Inflammatory macrophage treated with lipopolysaccharide for 1 hour (primary cell): ENCODE results near the gene CXorf49.

Source experiments
- DNase-seq, 2 donors: peaks; one replicate each; pipeline ENCODE4 v3.0.0-alpha.2; 2020 to 2022

Gene CXorf49

DNA sequence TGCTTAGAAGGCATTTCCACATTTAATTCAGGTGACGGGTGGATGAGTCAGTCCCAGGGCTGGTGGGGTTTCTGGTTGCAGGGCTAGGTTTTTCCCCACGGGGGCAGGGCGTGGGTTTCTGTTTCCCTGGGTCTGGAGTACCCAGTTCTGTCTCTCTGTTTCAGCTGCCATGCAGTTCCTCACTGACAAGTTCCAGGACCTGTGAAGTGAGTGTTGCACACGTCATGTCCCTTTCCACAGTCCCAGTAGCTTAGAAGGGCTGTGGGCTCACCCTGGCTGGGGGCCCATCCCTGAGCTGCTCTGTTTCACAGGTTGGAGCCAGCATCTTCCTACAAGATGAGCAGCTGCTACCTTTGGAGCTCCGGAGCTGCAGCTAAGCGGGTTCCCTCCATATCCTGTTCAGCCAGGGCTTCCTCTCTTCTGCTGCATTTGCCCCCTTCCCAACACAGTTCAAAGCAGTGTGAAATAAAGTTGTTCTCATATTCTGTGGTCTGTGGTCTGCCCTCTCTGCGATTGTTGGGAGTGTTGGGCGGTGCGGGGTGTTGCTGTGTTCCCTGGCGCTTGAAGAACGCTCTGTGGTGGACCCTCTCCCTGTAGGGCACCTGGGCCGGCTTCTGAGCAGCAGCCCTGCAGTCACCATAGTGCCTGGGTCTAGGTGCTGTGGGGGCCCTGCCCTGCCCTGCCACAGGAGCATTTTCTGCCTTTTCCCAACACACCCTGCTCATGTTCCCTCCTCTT, 46.9 kb downstream of the CXorf49 start:
- peak in 1 of 2 donors; percentile 37 for DNase-seq

DNA sequence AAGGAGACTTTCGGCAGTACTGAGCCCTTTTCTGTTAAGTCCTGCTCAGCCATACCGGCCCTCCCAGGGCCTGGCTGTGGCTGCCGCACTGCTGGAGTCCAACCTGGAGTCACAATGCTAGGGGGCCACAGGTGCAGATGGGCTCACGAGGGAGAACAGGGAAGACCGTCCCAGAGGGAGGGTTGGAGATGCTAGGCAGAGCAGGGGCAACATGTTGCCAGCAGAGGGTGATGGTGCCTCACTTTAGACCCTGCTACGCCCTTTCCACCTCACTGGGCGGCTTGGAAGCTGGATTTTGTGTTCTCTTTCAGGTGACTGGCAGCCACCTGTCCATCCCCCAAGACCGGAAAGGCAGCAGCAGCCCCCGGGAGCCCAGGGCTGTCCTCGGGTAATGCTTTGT, 48.1 kb downstream of the CXorf49 start:
- peak in 1 of 2 donors; percentile 12 for DNase-seq

DNA sequence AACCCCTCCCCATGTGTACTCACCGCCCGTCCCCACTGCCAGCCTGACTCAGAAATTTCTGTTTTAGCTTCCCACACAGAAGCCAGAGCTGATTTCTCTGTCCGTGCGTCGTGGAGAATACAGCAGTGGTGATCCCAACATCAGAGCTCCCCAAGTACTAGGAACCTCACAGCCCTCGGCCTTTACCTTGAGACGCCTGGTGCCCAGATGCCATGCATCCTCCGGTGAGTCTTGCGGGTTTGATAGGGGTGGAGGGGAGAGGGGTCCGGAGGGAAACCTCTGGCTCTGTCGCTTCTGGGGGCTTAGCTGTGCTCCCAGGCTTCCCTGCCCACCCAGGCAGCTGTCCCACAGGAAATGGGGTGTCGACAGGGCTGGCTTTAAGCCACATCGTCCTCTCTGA, 48.6 kb downstream of the CXorf49 start:
- DNase-seq, result no peak

DNA sequence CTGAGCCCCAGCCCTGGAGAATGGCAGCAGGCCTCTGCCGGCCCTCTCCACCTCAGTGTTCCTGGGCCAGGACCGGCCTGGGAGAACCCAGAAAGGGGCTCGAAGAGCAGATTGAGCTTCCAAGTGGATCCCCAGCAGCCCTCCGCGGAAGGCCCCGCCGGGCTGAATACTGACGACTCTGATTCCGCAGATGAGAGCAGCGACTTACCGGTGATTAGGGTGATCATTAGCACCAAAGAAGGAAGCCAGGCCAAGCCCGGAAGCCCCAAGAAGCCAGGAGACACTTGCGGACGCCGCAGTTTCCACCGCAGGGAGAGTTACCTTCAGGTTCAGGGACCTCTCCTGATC, 49.9 kb downstream of the CXorf49 start:
- no peak for DNase-seq

DNA sequence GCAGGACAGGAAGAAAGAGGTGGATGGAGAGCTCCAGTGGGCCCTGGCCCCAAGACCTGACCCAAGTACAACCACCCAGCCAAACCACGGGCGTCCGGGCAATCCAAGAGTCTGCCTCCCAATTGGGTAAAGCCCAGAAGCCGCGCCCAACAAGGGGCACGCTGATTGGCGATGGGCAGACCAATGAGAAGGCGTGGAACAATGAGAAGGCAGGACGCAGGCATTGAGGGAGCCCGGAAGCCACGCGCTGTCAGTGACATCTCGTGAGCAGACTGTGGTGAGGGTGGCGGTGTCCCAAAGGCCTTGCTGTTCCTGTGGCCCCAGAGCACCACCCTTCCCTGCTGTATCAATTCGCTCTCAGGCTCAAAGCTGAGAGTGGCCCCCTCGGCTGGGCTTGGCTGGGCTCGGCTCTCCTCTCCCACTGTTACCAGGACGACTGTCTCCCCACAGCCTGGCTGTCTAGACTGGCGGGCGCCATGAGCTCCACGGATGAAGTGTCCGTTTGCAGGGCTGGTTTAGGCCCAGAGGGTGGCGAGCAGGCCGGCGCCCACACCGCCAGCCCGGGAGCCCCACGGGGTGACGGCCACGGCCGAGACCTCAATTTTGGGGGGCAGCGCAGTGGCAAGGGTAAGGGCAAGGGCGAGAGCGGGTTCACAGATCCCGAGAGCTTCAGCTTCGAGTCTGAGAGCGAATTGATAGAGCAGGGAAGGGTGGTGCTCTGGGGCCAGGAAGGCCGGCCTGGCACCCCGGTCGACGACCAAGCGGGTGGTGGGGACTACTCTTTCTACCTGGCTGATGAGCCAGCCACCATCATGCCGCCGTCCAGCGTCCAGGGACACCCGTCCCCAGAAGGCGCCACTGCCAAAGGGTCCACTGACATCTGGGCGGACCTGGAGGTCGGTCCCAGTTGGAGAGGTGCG, 50.5 kb downstream of the CXorf49 start, which contains the start of gene LOC101059915:
TSS of gene LOC101059915 (plus strand) at position 219 of the 920 bp plus-strand sequence.
- no peak for DNase-seq

DNA sequence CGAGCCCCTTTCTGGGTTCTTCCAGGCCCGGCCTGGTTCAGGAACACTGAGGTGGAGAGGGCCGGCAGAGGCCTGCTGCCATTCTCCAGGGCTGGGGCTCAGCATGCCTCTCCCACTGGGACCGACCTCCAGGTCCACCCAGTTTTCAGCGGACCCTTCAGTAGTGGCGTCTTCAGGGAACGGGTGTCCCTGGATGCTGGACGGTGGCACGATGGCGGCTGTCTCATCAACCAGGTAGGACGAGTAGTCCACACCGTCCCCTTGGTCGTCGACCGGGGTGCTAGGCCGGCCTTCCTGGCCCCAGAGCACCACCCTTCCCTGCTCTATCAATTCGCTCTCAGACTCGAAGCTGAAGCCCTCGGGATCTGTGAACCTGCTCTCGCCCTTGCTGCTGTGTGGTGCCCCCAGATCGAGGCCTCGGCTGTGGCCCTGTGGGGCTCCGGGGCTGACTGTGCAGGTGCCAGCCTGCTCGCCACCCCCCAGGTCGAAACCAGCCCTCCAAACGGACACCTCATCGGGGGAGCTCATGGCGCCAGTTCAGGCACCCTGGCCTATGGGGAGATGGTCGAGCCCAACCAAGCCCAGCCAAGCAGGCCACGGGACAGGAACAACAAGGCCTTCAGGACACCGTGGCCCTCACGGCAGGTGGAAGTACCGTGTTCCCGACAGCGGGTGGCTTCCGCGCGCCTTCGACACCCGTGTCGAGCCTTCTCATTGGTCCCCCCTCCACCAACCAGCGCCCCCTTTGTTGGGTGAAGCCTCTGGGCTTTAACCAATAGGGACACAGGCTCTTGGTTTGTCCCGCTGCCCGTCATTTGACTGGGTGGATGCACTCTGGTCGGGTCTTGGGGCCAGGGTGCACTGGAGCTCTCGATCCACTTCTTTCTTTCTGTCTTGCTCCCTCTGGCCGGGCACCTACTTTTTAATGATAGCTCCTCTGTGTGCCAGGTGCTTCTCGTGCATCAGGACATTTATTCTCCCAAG, 51.6 kb downstream of the CXorf49 start:
- DNase-seq, result no peak

DNA sequence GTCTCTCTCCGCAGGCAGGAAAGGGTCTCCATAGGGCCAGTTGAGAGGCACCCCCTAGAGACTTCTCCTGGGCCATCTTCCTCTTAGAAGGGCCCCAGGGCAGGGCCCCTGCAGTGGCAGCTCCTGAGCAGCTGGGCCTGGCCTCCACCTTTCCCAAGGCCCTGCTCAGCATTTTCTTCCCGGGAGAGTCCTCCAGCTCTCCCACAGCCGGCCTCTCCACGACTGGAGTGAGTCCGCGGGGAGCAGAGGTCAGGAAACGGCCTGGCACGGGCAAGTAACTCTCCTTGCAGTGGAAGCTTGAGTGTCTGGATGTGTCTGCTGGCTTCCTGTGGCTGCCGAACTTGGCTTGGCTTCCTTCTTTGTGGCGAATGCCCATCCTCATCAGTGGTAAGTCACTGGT, 52.3 kb downstream of the CXorf49 start:
- no peak for DNase-seq

DNA sequence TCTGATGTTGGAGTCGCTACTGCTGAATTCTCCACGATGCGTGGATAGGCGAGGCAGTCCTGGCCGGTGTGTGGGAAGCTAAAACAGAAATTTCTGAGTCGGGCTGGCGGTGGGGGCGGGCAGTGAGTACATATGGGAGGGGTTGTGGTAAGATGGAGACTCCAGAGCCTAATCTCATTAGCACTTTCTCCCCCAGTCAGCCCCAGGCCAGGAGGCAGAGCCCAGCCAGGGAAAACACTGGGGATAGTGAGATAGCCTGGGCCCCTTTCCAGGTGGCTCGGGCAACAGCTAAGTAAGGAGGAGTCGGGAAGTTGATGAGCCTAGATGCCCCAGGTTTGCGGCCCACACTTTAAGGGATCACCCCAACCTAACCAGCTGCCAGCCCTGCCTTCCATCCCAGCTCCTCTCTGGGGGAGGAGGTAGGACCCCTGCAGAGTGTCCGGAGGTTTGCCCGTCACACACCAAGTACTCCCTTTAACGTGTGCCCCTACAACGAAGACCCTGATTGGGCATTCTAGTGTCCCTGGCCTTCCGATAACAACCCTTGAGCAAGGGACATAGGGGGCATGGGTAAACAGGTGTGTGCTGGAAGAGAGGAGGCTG, 53.1 kb downstream of the CXorf49 start:
- no peak for DNase-seq
